ENCODE results near the gene GRIA1. TPM values are rescaled to one million over a fixed set of nuclear protein-coding genes. Genes with fewer than 3 reads are reported as not detected.

Gene GRIA1
- total and polyA plus RNA-seq, 2 of the 13 experiments (the other 11 are each of a cell fraction or from before 2014, with no cell fraction given), result not detected

DNA sequence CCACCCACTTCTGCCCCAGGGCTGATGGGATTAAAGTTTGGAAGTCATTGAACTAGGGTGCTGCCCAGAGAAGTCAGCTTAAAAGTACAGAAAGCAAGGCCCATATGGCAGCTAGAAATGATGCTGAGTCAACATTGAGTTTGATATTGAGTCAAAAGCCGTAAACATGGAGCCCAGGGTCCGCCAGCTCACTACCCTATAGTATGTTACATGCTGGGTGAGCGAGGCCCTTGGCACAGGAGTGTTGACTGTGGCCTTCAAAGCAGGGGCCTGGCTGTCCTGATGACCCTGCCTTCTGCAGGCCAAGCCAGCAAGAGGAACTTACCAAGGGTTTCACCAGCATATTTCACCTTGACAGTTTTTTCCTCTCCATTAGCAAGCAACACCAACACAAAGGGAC, 222.5 kb downstream of the GRIA1 start (continued):
- TF ChIP-seq KDM5B (CRISPR knock-in tag; IDR thresholded peaks at IDR 0.05; ENCODE audit: borderline replicate concordance) (no peak), IRX3 (CRISPR knock-in tag; IDR thresholded peaks at IDR 0.05; ENCODE audit: borderline replicate concordance, low read depth) (no peak)
- TF ChIP-seq, protein P1, sequence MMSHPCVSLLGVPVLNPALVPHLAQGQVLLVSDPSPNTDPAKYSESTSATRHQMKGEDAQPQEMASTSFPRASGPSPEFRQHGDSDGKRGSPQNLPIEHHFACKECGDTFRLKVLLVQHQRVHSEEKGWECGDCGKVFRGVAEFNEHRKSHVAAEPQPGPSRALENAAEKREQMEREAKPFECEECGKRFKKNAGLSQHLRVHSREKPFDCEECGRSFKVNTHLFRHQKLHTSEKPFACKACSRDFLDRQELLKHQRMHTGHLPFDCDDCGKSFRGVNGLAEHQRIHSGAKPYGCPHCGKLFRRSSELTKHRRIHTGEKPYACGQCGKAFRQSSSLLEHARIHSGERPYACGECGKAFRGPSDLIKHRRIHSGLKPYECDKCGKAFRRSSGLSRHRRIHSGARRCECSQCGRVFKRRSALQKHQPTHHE (CRISPR knock-in tag; IDR thresholded peaks at IDR 0.05; ENCODE audit: borderline replicate concordance), result no peak
- TF ChIP-seq, protein P2, sequence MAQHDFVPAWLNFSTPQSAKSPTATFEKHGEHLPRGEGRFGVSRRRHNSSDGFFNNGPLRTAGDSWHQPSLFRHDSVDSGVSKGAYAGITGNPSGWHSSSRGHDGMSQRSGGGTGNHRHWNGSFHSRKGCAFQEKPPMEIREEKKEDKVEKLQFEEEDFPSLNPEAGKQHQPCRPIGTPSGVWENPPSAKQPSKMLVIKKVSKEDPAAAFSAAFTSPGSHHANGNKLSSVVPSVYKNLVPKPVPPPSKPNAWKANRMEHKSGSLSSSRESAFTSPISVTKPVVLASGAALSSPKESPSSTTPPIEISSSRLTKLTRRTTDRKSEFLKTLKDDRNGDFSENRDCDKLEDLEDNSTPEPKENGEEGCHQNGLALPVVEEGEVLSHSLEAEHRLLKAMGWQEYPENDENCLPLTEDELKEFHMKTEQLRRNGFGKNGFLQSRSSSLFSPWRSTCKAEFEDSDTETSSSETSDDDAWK (CRISPR knock-in tag; IDR thresholded peaks at IDR 0.05), result no peak

- H3K36me3 ChIP-seq (replicated peaks in 1 of 2; ENCODE audit: control insufficient read depth in 1 of 2, insufficient read depth in 2 of 2, low read length in 2 of 2), result no peaks in the 10 kb centered on the region
- no peak for DNase-seq (ENCODE audit: low spot score)
- no peak overlapping the region for H3K4me3 ChIP-seq (replicated peaks in 1 of 3; ENCODE audit: insufficient read depth in 1 of 3, low read depth in 2 of 3, low read length in 3 of 3)
- no peaks in the 10 kb centered on the region for H3K27me3 ChIP-seq (ENCODE audit: control insufficient read depth in 1 of 2, insufficient read depth in 2 of 2, low read length in 2 of 2)
- H3K9me3 ChIP-seq (ENCODE audit: low read length), result no peaks in the 10 kb centered on the region
- no peak overlapping the region for H3K4me2 ChIP-seq (ENCODE audit: low read depth, low read length)
- H4K20me1 ChIP-seq (ENCODE audit: insufficient read depth, low read length), result no peaks in the 10 kb centered on the region
- TF ChIP-seq BRF2 (CRISPR knock-in tag; IDR thresholded peaks at IDR 0.05), result no peak
- TF ChIP-seq ZSCAN31 (CRISPR knock-in tag; IDR thresholded peaks at IDR 0.05; ENCODE audit: low read depth), result no peak
- no peak overlapping the region for H3K27ac ChIP-seq (ENCODE audit: extremely low read length, insufficient read depth, low read length)
- intact Hi-C loops (cut with micrococcal nuclease; ENCODE audit: unreplicated experiment) (no loop called here), in situ Hi-C loops (cut with HindIII; ENCODE audit: extremely low pct_ligation_motif_present, low pct_unique_long_range_greater_than_20kb) (no loop called here)
- BruUV-seq (replicated peaks), result no TSS peak
- H3K4me1 ChIP-seq (ENCODE audit: insufficient read depth, low read length), result no peaks in the 10 kb centered on the region
- POLR2A ChIA-PET, result no interaction called here
- 16% methylated on average over 8 of the region's 8 CpGs for WGBS (ENCODE audit: low lambda C conversion rate)
- H3K79me2 ChIP-seq (ENCODE audit: insufficient read depth, low read length), result no peaks in the 10 kb centered on the region
- no peak for ATAC-seq
- FAIRE-seq, result no peak
- CTCF ChIA-PET (ENCODE audit: low intra/inter-chr PET ratio, low total read pairs), result no interaction called here
- H2AFZ ChIP-seq (ENCODE audit: low read length), result no peak overlapping the region
- H3K9ac ChIP-seq (ENCODE audit: insufficient read depth, low read depth, low read length), result no peak overlapping the region
Measured at GRCh38 chr5:153713943-153714342, 223.5 kb downstream of the GRIA1 start.
